Caco-2 (cell line): ENCODE measurements around the gene RANGAP1. TPM values are rescaled to one million over a fixed set of nuclear protein-coding genes. Genes with fewer than 3 reads are reported as not detected.

Experiments used
- BruUV-seq: library from RNA; stranded (reverse); fragments of 400-500 nt; replicated peaks from 2 replicates; lab custom pipeline; 2021; lab: Mats Ljungman, UMichigan
- CTCF ChIA-PET: fragments of 300-600 bp; sonication (Branson Sonifier 250); formaldehyde crosslinking; loops from one replicate; lab custom pipeline; 2022; ENCODE audit warnings: antibody characterized with exemption; lab: Charles Lee
- POLR2A ChIA-PET: fragments of 300-600 bp; sonication (Branson Sonifier 250); formaldehyde crosslinking; loops from one replicate; lab custom pipeline; 2022; ENCODE audit warnings: antibody characterized with exemption; lab: Charles Lee
- DNase-seq, 2 experiments: peaks; one replicate each; pipeline versions ENCODE4 v3.0.0 to v3.0.0-alpha.2; 2020 to 2022
- H3K27me3 ChIP-seq: replicated peaks from 2 replicates; pipeline ENCODE4 v1.6.0; 2011; ENCODE audit warnings: low read length; ENCODE audit not compliant: control insufficient read depth, insufficient read depth
- H3K36me3 ChIP-seq: 2 replicates; pipeline ENCODE4 v1.5.1; 2011; ENCODE audit warnings: low read length; ENCODE audit not compliant: control insufficient read depth, insufficient read depth
- H3K4me1 ChIP-seq: fragments of 250-450 bp; sonication (Bioruptor Pico); 2 replicates; pipeline ENCODE4 v1.5.1; 2020; ENCODE audit warnings: mild to moderate bottlenecking
- H3K4me3 ChIP-seq: 2 replicates; pipeline ENCODE4 v1.5.1; 2011; ENCODE audit warnings: low read depth, mild to moderate bottlenecking, control low read depth, low read length
- H3K9me3 ChIP-seq: fragments of 250-450 bp; sonication (Bioruptor Pico); 2 replicates; pipeline ENCODE4 v1.5.1; 2020; ENCODE audit warnings: mild to moderate bottlenecking, moderate library complexity
- H3K27ac Mint-ChIP-seq: one replicate; pipeline ENCODE4 v1.8.0; 2022; ENCODE audit warnings: mixed read lengths; ENCODE audit not compliant: unreplicated experiment
- H3K27me3 Mint-ChIP-seq: one replicate; pipeline ENCODE4 v1.8.0; 2022; ENCODE audit warnings: mixed read lengths; ENCODE audit not compliant: insufficient read depth, unreplicated experiment
- H3K36me3 Mint-ChIP-seq: one replicate; pipeline ENCODE4 v1.8.0; 2022; ENCODE audit warnings: mild to moderate bottlenecking, mixed read lengths; ENCODE audit not compliant: insufficient read depth, unreplicated experiment
- H3K4me1 Mint-ChIP-seq: one replicate; pipeline ENCODE4 v1.8.0; 2022; ENCODE audit warnings: low read depth, mixed read lengths; ENCODE audit not compliant: unreplicated experiment
- H3K4me3 Mint-ChIP-seq: one replicate; pipeline ENCODE4 v1.8.0; 2022; ENCODE audit warnings: mild to moderate bottlenecking, moderate library complexity, mixed read lengths; ENCODE audit not compliant: unreplicated experiment
- H3K9me3 Mint-ChIP-seq: one replicate; pipeline ENCODE4 v1.8.0; 2022; ENCODE audit warnings: mixed read lengths; ENCODE audit not compliant: unreplicated experiment
- CTCF ChIP-seq, 2 experiments: fragments of 200-600 bp in 1 of 2; IDR thresholded peaks; 1 replicate in 1 of 2; 2 replicates in 1 of 2; pipeline versions ENCODE4 v1.5.1 to v1.8.0; 2011 to 2022; ENCODE audit warnings: antibody characterized with exemption in 1 of 2, control low read depth in 1 of 2, inconsistent platforms in 1 of 2, low read depth in 1 of 2, low read length in 1 of 2, mild to moderate bottlenecking in 1 of 2, moderate library complexity in 1 of 2; ENCODE audit not compliant: insufficient read depth in 1 of 2, severe bottlenecking in 1 of 2, unreplicated experiment in 1 of 2
- intact Hi-C: fragments of 100-400 bp; cut with micrococcal nuclease; formaldehyde crosslinking; loops from one replicate; pipeline ENCODE4 v1.10.0; 2022; ENCODE audit not compliant: unreplicated experiment
- total RNA-seq: library from RNA; stranded (reverse); gene quantifications from 2 replicates; pipeline ENCODE4 v1.2.3, GENCODE V29; 2022

The RANGAP1 gene
- total RNA-seq, 1 experiment from 2014 or later, result 106 TPM

- peaks cover 8% of the 10 kb centered on the region for H3K36me3 Mint-ChIP-seq
- Histone ChIP-seq H3K27me3 (no peaks in the 10 kb centered on the region), H3K4me1 (peaks cover 27% of the 10 kb centered on the region), H3K36me3 (0 out of 2 replicates have a peak, but pooled peaks cover 1% of the 10 kb centered on the region), H3K9me3 (no peaks in the 10 kb centered on the region), H3K4me3 (peak within 1 kb of the TSS; percentile 58)
- CTCF ChIA-PET, result interaction anchor here (0.6 to 1.2 kb wide), 7 partner anchors 9 to 236 kb away, joined by 3 to 11 read pairs (median 4); partner anchors contain the start of genes RANGAP1 and TEF
- H3K9me3 Mint-ChIP-seq, result no peaks in the 10 kb centered on the region
- peak; percentile 83 to 88 for DNase-seq
- H3K27me3 Mint-ChIP-seq, result no peaks in the 10 kb centered on the region
- TSS peak; percentile 23 for BruUV-seq
- peak within 1 kb of the TSS; percentile 48 for H3K27ac Mint-ChIP-seq
- peak; percentile 29 to 73 for TF ChIP-seq CTCF (IDR thresholded peaks at IDR 0.05; ENCODE audit: insufficient read depth in 1 of 2, low read depth in 1 of 2, low read length in 1 of 2, severe bottlenecking in 1 of 2, unreplicated experiment in 1 of 2)
- H3K4me1 Mint-ChIP-seq, result peaks cover 20% of the 10 kb centered on the region
- peak within 1 kb of the TSS; percentile 68 for H3K4me3 Mint-ChIP-seq
- POLR2A ChIA-PET, result interaction anchor here (0.6 to 1.6 kb wide), 4 partner anchors 15 to 167 kb away, joined by 4 to 15 read pairs (median 10); partner anchors contain the start of genes ACO2, PHF5A, RANGAP1 and TEF
- intact Hi-C loops, result loop anchor here (2.0 kb wide), 1 partner anchor 15 kb away; the partner anchor contains the start of gene RANGAP1
Observed at GRCh38 chr22:41301085-41302020, 15.4 kb upstream of the RANGAP1 start, which contains the start of gene ZC3H7B. ZC3H7B (plus strand) TSS chr22:41301525; CDS start chr22:41320661, 19,136 bp downstream.

- DNase-seq, result no peak
- peak overlapping the region; percentile 68 for H3K4me3 Mint-ChIP-seq
- BruUV-seq, result no TSS peak
Observed at GRCh38 chr22:41300661-41301060, 14.7 kb upstream of the RANGAP1 start.

More at GRCh38 chr22:41300661-41301060, 14.7 kb upstream of the RANGAP1 start:
- Mint-ChIP-seq H3K27me3 (no peaks in the 10 kb centered on the region), H3K36me3 (peaks cover 8% of the 10 kb centered on the region), H3K9me3 (no peaks in the 10 kb centered on the region), H3K27ac (peak overlapping the region; percentile 48), H3K4me1 (peaks cover 20% of the 10 kb centered on the region)
- intact Hi-C loops, result loop anchor here (2.0 kb wide), 1 partner anchor 14 kb away; the partner anchor contains the start of gene RANGAP1
- Histone ChIP-seq H3K27me3 (no peaks in the 10 kb centered on the region), H3K4me3 (peak overlapping the region; percentile 58), H3K9me3 (no peaks in the 10 kb centered on the region), H3K4me1 (peaks cover 27% of the 10 kb centered on the region), H3K36me3 (0 out of 2 replicates have a peak, but pooled peaks cover 1% of the 10 kb centered on the region)
- ChIA-PET CTCF (interaction anchor here (0.6 to 1.1 kb wide), 4 partner anchors 12 to 217 kb away, joined by 3 to 11 read pairs (median 5); partner anchors contain the start of gene RANGAP1), POLR2A (interaction anchor here (1.1 to 1.6 kb wide), 3 partner anchors 15 to 168 kb away, joined by 4 to 15 read pairs (median 15); partner anchors contain the start of genes ACO2, PHF5A, RANGAP1 and TEF)
- no peak for TF ChIP-seq CTCF (IDR thresholded peaks at IDR 0.05; ENCODE audit: insufficient read depth in 1 of 2, low read depth in 1 of 2, low read length in 1 of 2, severe bottlenecking in 1 of 2, unreplicated experiment in 1 of 2)
